ENCODE results near the gene TMPRSS9. TPM values are rescaled to one million over a fixed set of nuclear protein-coding genes. Genes with fewer than 3 reads are reported as not detected.

TMPRSS9 gene
- total RNA-seq, 4 donors from 2014 or later: not detected

GRCh38 chr19:2434267-2434666, 74.2 kb downstream of the TMPRSS9 start:
- peaks cover 0 to 82% (median 5%) of the 10 kb centered on the region in 3 donors for H3K36me3 ChIP-seq
- no peak for TF ChIP-seq CTCF (IDR thresholded peaks at IDR 0.05)
- no peak for TF ChIP-seq EP300 (IDR thresholded peaks at IDR 0.05)
- no peak for TF ChIP-seq POLR2A (IDR thresholded peaks at IDR 0.05)
- 93 to 94% methylated on average over 22 of the region's 22 CpGs for WGBS, 2 donors
- H3K27ac ChIP-seq: no peak overlapping the region
- H3K9me3 ChIP-seq: no peaks in the 10 kb centered on the region
- no peaks in the 10 kb centered on the region for H3K27me3 ChIP-seq
- no peak for DNase-seq (ENCODE audit: low spot score in 2 of 2)
- H3K4me1 ChIP-seq: no peaks in the 10 kb centered on the region
- no peak overlapping the region for H3K4me3 ChIP-seq

GRCh38 chr19:2434721-2435265, 74.7 kb downstream of the TMPRSS9 start:
- 93 to 96% methylated on average over 21 to 41 of the region's 42 CpGs for WGBS, 2 donors
- TF ChIP-seq CTCF (IDR thresholded peaks at IDR 0.05): no peak
- no peak for TF ChIP-seq EP300 (IDR thresholded peaks at IDR 0.05)
- no peak for TF ChIP-seq POLR2A (IDR thresholded peaks at IDR 0.05)
- H3K27me3 ChIP-seq: no peaks in the 10 kb centered on the region
- no peaks in the 10 kb centered on the region for H3K9me3 ChIP-seq
- H3K4me1 ChIP-seq: no peaks in the 10 kb centered on the region
- H3K27ac ChIP-seq: no peak overlapping the region
- no peak overlapping the region for H3K4me3 ChIP-seq
- DNase-seq (ENCODE audit: low spot score in 2 of 2): no peak
- peaks cover 0 to 81% (median 5%) of the 10 kb centered on the region in 3 donors for H3K36me3 ChIP-seq

GRCh38 chr19:2436384-2436783, 76.3 kb downstream of the TMPRSS9 start:
- no peaks in the 10 kb centered on the region for H3K9me3 ChIP-seq
- no peak for DNase-seq (ENCODE audit: low spot score in 2 of 2)
- H3K4me3 ChIP-seq: no peak overlapping the region
- no peaks in the 10 kb centered on the region for H3K4me1 ChIP-seq
- TF ChIP-seq EP300 (IDR thresholded peaks at IDR 0.05): no peak
- TF ChIP-seq POLR2A (IDR thresholded peaks at IDR 0.05): no peak
- TF ChIP-seq CTCF (IDR thresholded peaks at IDR 0.05): no peak
- peaks cover 0 to 74% (median 3%) of the 10 kb centered on the region in 3 donors for H3K36me3 ChIP-seq
- H3K27me3 ChIP-seq: no peaks in the 10 kb centered on the region
- 94 to 96% methylated on average over 32 to 39 of the region's 39 CpGs for WGBS, 2 donors
- H3K27ac ChIP-seq: no peak overlapping the region

- WGBS, 2 donors: 95 to 97% methylated on average over 8 to 15 of the region's 15 CpGs
- TF ChIP-seq EP300 (IDR thresholded peaks at IDR 0.05) (no peak), CTCF (IDR thresholded peaks at IDR 0.05) (no peak), POLR2A (IDR thresholded peaks at IDR 0.05) (no peak)
- H3K9me3 ChIP-seq: no peaks in the 10 kb centered on the region
- H3K4me1 ChIP-seq: no peaks in the 10 kb centered on the region
- DNase-seq (ENCODE audit: low spot score in 2 of 2): no peak
- H3K36me3 ChIP-seq: peaks cover 0 to 74% (median 0%) of the 10 kb centered on the region in 3 donors
- H3K4me3 ChIP-seq: no peak overlapping the region
- H3K27me3 ChIP-seq: no peaks in the 10 kb centered on the region
- no peak overlapping the region for H3K27ac ChIP-seq
These were observed 76.9 kb downstream of the TMPRSS9 start for GRCh38 chr19:2436926-2437325.

- Histone ChIP-seq H3K27ac (no peak overlapping the region), H3K4me1 (no peaks in the 10 kb centered on the region), H3K27me3 (no peaks in the 10 kb centered on the region), H3K9me3 (no peaks in the 10 kb centered on the region), H3K4me3 (no peak overlapping the region), H3K36me3 (peaks cover 0 to 80% (median 0%) of the 10 kb centered on the region in 3 donors)
- DNase-seq (ENCODE audit: low spot score in 2 of 2): no peak
- TF ChIP-seq EP300 (IDR thresholded peaks at IDR 0.05): no peak
- 94 to 95% methylated on average over 19 to 20 of the region's 20 CpGs for WGBS, 2 donors
These were observed 78.1 kb downstream of the TMPRSS9 start for GRCh38 chr19:2438178-2438577.

GRCh38 chr19:2440515-2440914, 80.5 kb downstream of the TMPRSS9 start:
- WGBS, 2 donors: 100% methylated on average over 1 of the region's 1 CpG
- Histone ChIP-seq H3K4me3 (no peak overlapping the region), H3K36me3 (peaks cover 0 to 79% (median 0%) of the 10 kb centered on the region in 3 donors), H3K9me3 (no peaks in the 10 kb centered on the region), H3K4me1 (no peaks in the 10 kb centered on the region), H3K27me3 (no peaks in the 10 kb centered on the region), H3K27ac (no peak overlapping the region)
- no peak for TF ChIP-seq POLR2A (IDR thresholded peaks at IDR 0.05)
- TF ChIP-seq EP300 (IDR thresholded peaks at IDR 0.05): no peak
- TF ChIP-seq CTCF (IDR thresholded peaks at IDR 0.05): no peak
- DNase-seq (ENCODE audit: low spot score in 2 of 2): no peak
